Activated CD8-positive, alpha-beta memory T cell treated with anti-CD3 and anti-CD28 coated beads for 36 hours (primary cell): Measurements from ENCODE around the gene PNKD. TPM values are rescaled to one million over a fixed set of nuclear protein-coding genes. Genes with fewer than 3 reads are reported as not detected.

ENCODE experiments used
- CTCF ChIA-PET: fragments of 350-600 bp; sonication (Branson Sonifier 250); formaldehyde crosslinking; loops from one replicate; lab custom pipeline; 2021; ENCODE audit warnings: antibody characterized with exemption; lab: Charles Lee
- POLR2A ChIA-PET: fragments of 350-600 bp; sonication (Branson Sonifier 250); formaldehyde crosslinking; loops from one replicate; lab custom pipeline; 2021; ENCODE audit warnings: antibody characterized with exemption; lab: Charles Lee
- total RNA-seq, 2 experiments: library from RNA; stranded (reverse); gene quantifications; one replicate each; pipeline ENCODE4 v1.2.3, GENCODE V29; 2021

The PNKD gene
- total RNA-seq, 2 experiments from 2014 or later, result 22.7 to 24.1 TPM

GRCh38 chr2:218368150-218368528 is 97.8 kb downstream of the PNKD start:
- CTCF ChIA-PET, result interaction anchor here (1.6 kb wide), 1 partner anchor 66 kb away, joined by 5 read pairs; no protein-coding TSS in a partner anchor
- POLR2A ChIA-PET, result no interaction called here

- POLR2A ChIA-PET, result no interaction called here
- CTCF ChIA-PET, result interaction anchor here (1.6 kb wide), 1 partner anchor 67 kb away, joined by 5 read pairs; no protein-coding TSS in a partner anchor
Measured at GRCh38 chr2:218368621-218369153, 98.4 kb downstream of the PNKD start.

GRCh38 chr2:218369330-218369729 is 99.0 kb downstream of the PNKD start:
- CTCF ChIA-PET, result interaction anchor here (1.6 kb wide), 1 partner anchor 67 kb away, joined by 5 read pairs; no protein-coding TSS in a partner anchor
- POLR2A ChIA-PET, result no interaction called here

- ChIA-PET POLR2A (no interaction called here), CTCF (no interaction called here)
Measured at GRCh38 chr2:218370410-218371063, 100.2 kb downstream of the PNKD start.

GRCh38 chr2:218371983-218372350 is 101.6 kb downstream of the PNKD start:
- ChIA-PET POLR2A (no interaction called here), CTCF (no interaction called here)

GRCh38 chr2:218374795-218375194 is 104.5 kb downstream of the PNKD start:
- ChIA-PET CTCF (interaction anchor here (0.6 kb wide), 1 partner anchor 81 kb away, joined by 4 read pairs; no protein-coding TSS in a partner anchor), POLR2A (no interaction called here)

GRCh38 chr2:218375212-218375611 is 104.9 kb downstream of the PNKD start:
- CTCF ChIA-PET, result no interaction called here
- POLR2A ChIA-PET, result no interaction called here

GRCh38 chr2:218378053-218378452 is 107.7 kb downstream of the PNKD start:
- CTCF ChIA-PET, result no interaction called here

GRCh38 chr2:218381916-218382366 is 111.6 kb downstream of the PNKD start, which contains the start of gene SLC11A1:
SLC11A1 (plus strand) TSS chr2:218382273; CDS start chr2:218382369, 96 bp downstream.
- POLR2A ChIA-PET, result no interaction called here
- CTCF ChIA-PET, result no interaction called here

More at GRCh38 chr2:218378053-218378452, 107.7 kb downstream of the PNKD start:
- POLR2A ChIA-PET, result no interaction called here

- POLR2A ChIA-PET, result no interaction called here
Measured at GRCh38 chr2:218382785-218383184, 112.5 kb downstream of the PNKD start.

GRCh38 chr2:218383892-218384519 is 113.7 kb downstream of the PNKD start:
- POLR2A ChIA-PET, result no interaction called here

More at GRCh38 chr2:218382785-218383184, 112.5 kb downstream of the PNKD start:
- CTCF ChIA-PET, result no interaction called here

GRCh38 chr2:218384975-218385374 is 114.7 kb downstream of the PNKD start:
- ChIA-PET POLR2A (no interaction called here), CTCF (no interaction called here)

More at GRCh38 chr2:218383892-218384519, 113.7 kb downstream of the PNKD start:
- CTCF ChIA-PET, result interaction anchor here (1.1 to 1.3 kb wide), 2 partner anchors 26 to 139 kb away, joined by 3 to 4 read pairs; no protein-coding TSS in a partner anchor

GRCh38 chr2:218386505-218387368 is 116.4 kb downstream of the PNKD start:
- ChIA-PET CTCF (interaction anchor here (0.5 to 0.8 kb wide), 3 partner anchors 10 to 171 kb away, joined by 3 to 6 read pairs (median 3); no protein-coding TSS in a partner anchor), POLR2A (no interaction called here)

GRCh38 chr2:218387369-218388194 is 117.3 kb downstream of the PNKD start:
- ChIA-PET POLR2A (no interaction called here), CTCF (interaction anchor here (0.5 to 0.6 kb wide), 2 partner anchors 28 to 170 kb away, joined by 3 to 6 read pairs; no protein-coding TSS in a partner anchor)

- POLR2A ChIA-PET, result no interaction called here
- CTCF ChIA-PET, result no interaction called here
Measured at GRCh38 chr2:218389333-218390150, 119.2 kb downstream of the PNKD start.

- CTCF ChIA-PET, result interaction anchor here (1.3 kb wide), 1 partner anchor 89 kb away, joined by 4 read pairs; no protein-coding TSS in a partner anchor
Measured at GRCh38 chr2:218391202-218391601, 120.9 kb downstream of the PNKD start.

GRCh38 chr2:218392459-218392858 is 122.1 kb downstream of the PNKD start:
- CTCF ChIA-PET, result interaction anchor here (1.3 kb wide), 1 partner anchor 90 kb away, joined by 4 read pairs; no protein-coding TSS in a partner anchor
- POLR2A ChIA-PET, result no interaction called here

More at GRCh38 chr2:218391202-218391601, 120.9 kb downstream of the PNKD start:
- POLR2A ChIA-PET, result no interaction called here
